Activated CD8-positive, alpha-beta T cell treated with anti-CD3 and anti-CD28 coated beads, Interleukin-2, amount 10 ng/mL, durations not matched to agents 7 days and 5 days (primary cell): Measurements from ENCODE around the gene CYB5A. TPM values are rescaled to one million over a fixed set of nuclear protein-coding genes. Genes with fewer than 3 reads are reported as not detected.
"Not testable (repeated sequence)": the region's sequence is repeated elsewhere in the genome, so short reads cannot be mapped to it uniquely, and the experiment has no call there.

Experiments
- ATAC-seq: fragments of 150-1000 bp; cut with Tn5 transposase; one replicate; pipeline ENCODE4 v1.10.0; 2021; ENCODE audit warnings: moderate library complexity
- CTCF ChIA-PET: fragments of 350-600 bp; sonication (Branson Sonifier 250); formaldehyde crosslinking; loops from one replicate; lab custom pipeline; 2021; ENCODE audit warnings: antibody characterized with exemption; lab: Charles Lee
- POLR2A ChIA-PET: fragments of 350-600 bp; sonication (Branson Sonifier 250); formaldehyde crosslinking; loops from one replicate; lab custom pipeline; 2021; ENCODE audit warnings: antibody characterized with exemption; lab: Charles Lee
- DNase-seq: peaks from one replicate; pipeline ENCODE4 v3.0.0-alpha.2; 2020
- H3K27ac Mint-ChIP-seq: one replicate; pipeline ENCODE4 v1.8.0; 2021; ENCODE audit warnings: mild to moderate bottlenecking, mixed read lengths
- H3K27me3 Mint-ChIP-seq: one replicate; pipeline ENCODE4 v1.8.0; 2021; ENCODE audit warnings: low read depth, mixed read lengths
- H3K36me3 Mint-ChIP-seq: one replicate; pipeline ENCODE4 v1.8.0; 2021; ENCODE audit warnings: low read depth, mixed read lengths
- H3K4me1 Mint-ChIP-seq: one replicate; pipeline ENCODE4 v1.8.0; 2021; ENCODE audit warnings: low read depth, mixed read lengths
- H3K4me3 Mint-ChIP-seq: one replicate; pipeline ENCODE4 v1.8.0; 2021; ENCODE audit warnings: mild to moderate bottlenecking, mixed read lengths
- H3K9me3 Mint-ChIP-seq: one replicate; pipeline ENCODE4 v1.8.0; 2022; ENCODE audit warnings: mixed read lengths; ENCODE audit not compliant: insufficient read depth
- total RNA-seq, 2 experiments: library from RNA; stranded (reverse); gene quantifications; one replicate each; pipeline ENCODE4 v1.2.3, GENCODE V29; 2021

CYB5A gene, protein sequence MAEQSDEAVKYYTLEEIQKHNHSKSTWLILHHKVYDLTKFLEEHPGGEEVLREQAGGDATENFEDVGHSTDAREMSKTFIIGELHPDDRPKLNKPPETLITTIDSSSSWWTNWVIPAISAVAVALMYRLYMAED
- 10 to 100 TPM; 28.7 to 31.3 TPM for total RNA-seq

DNA sequence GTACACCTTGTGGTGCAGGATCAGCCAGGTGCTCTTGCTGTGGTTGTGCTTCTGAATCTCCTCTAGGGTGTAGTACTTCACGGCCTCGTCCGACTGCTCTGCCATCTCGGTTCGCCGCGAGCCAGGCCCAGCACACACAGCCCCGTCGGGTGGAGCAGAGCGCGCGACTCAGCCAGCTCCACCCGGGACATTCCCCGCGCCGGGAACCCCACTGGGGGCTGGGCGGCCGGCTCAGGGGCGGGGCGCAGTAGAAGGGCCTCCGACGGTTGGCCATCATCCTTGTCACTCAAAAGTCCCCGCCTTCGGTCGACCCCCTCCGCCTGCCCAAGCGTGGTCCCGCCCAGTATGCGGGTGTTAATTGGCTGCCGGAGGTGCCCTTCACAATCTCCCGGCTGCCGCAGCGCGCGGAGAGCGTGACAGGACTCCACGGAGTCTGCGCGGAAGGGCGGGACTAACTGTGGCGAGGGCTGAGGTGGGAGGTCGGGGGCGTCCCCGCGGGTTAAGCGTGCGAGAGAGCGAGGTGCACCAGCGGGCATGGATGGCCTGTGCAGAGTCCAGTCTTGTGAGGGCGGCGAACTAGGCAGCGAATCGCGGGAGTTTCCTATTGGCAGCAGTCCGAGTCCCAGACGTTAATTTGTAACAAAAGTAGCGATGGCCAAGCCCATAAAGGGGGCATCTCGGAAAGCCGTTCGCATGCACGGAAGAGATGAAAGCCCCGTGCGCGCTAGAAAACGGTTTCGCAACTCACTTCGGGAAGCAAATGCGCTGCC is at the start of gene CYB5A:
Gene CYB5A, minus strand, starts transcription at position 193 of the 770 bp plus-strand sequence. Its CDS starts 88 bp downstream, at position 105.
- CTCF ChIA-PET, result interaction anchor here (1.3 kb wide), 1 partner anchor 202 kb away, joined by 4 read pairs; no protein-coding TSS in a partner anchor
- no peaks in the 10 kb centered on the region for H3K27me3 Mint-ChIP-seq
- H3K36me3 Mint-ChIP-seq, result peaks cover 2% of the 10 kb centered on the region
- DNase-seq (peak; percentile 98), ATAC-seq (peak; percentile 100)
- POLR2A ChIA-PET, result no interaction called here
- peak within 1 kb of the TSS; percentile 87 for H3K4me3 Mint-ChIP-seq
- peaks cover 13% of the 10 kb centered on the region for H3K4me1 Mint-ChIP-seq
- H3K27ac Mint-ChIP-seq, result peak within 1 kb of the TSS; percentile 70
- no peaks in the 10 kb centered on the region for H3K9me3 Mint-ChIP-seq

DNA sequence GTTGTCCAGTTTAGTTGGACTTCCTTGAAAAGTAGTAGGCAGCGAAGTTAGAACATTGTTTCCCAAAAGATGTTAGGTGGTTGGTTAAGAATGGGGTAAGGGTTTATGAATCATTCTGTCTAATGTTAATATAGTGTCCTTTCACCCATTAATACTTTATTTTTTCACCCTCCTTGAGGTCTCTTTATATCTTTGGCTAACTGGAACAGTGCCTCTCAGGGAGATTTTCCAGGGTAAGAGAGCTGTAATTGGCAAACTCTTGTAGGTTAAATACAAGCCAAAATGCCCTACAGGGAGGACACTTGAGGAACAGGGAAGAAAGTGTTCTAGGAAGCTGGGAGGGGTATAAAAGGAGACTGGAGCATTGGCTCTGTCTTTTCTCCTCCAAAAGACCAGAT is 46.1 kb upstream of the CYB5A start:
- POLR2A ChIA-PET, result no interaction called here
- Mint-ChIP-seq H3K9me3 (no peaks in the 10 kb centered on the region), H3K4me3 (no peak overlapping the region), H3K4me1 (peaks cover 3% of the 10 kb centered on the region), H3K36me3 (no peaks in the 10 kb centered on the region), H3K27ac (no peak overlapping the region), H3K27me3 (peaks cover 23% of the 10 kb centered on the region)
- CTCF ChIA-PET, result interaction anchor here (0.7 to 2.3 kb wide), 4 partner anchors 15 to 156 kb away, joined by 3 to 7 read pairs (median 5); no protein-coding TSS in a partner anchor
- ATAC-seq (no peak), DNase-seq (no peak)

DNA sequence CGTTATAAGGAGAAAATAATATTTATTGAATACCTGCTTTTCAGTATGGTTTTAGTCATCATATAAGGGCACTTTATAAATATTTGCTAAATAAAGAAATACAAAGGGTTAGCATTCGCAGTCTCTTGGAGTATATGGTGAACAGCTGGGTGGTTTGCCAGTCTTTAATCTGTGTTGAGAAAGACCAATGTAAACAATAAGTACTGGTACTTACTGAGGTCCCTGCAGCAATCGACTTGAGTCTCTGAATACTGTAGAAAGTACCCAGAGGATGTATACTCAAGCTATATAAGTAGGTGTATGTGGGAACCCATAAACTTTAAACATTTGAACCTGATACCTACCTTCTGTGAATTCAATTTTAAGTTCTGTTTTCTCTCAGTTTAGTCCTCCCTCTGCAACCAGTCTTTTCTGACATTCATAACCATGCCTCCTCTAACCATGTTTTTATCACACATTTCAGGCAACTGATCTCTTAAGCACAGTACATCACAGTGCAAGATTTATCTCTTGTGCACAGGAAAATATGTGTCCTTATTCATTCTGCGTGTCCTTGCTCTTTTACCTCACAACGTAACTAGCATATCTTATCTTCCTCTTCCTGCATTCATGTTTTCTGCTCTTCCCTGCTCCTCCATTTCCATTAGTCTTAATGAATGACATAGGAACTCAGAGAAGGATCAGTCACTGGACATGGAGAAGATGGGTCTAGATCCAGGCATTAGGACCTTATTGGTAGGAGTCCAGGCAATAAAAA is 45.6 kb upstream of the CYB5A start:
- ChIA-PET POLR2A (no interaction called here), CTCF (interaction anchor here (0.8 to 1.4 kb wide), 2 partner anchors 16 to 156 kb away, joined by 3 to 4 read pairs; no protein-coding TSS in a partner anchor)
- DNase-seq (no peak), ATAC-seq (no peak)
- H3K9me3 Mint-ChIP-seq, result no peaks in the 10 kb centered on the region
- peaks cover 3% of the 10 kb centered on the region for H3K4me1 Mint-ChIP-seq
- H3K36me3 Mint-ChIP-seq, result no peaks in the 10 kb centered on the region
- no peak overlapping the region for H3K27ac Mint-ChIP-seq
- H3K27me3 Mint-ChIP-seq, result peaks cover 22% of the 10 kb centered on the region
- H3K4me3 Mint-ChIP-seq, result no peak overlapping the region

DNA sequence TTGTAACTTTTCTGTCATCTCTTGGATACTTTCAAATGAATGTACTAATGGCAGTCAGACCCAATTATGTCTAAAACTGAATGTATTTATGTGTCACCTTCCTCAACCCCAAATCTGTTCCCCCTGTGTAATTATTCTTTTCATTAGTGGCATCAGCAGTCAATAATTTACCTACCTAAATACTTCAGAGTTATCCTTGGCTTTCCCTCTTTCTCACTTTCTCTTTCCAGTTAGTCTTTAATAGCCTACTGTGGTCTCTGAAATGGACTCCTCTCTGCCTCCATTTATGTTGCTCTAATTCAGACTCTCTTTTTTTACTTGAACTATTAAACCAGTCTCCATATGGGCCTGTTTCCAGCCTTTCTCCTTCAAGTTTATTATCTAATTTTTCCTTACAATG is 44.9 kb upstream of the CYB5A start:
- ATAC-seq (no peak), DNase-seq (no peak)
- Mint-ChIP-seq H3K9me3 (no peaks in the 10 kb centered on the region), H3K4me3 (no peak overlapping the region), H3K4me1 (peaks cover 3% of the 10 kb centered on the region), H3K27me3 (peaks cover 20% of the 10 kb centered on the region), H3K36me3 (no peaks in the 10 kb centered on the region), H3K27ac (no peak overlapping the region)
- ChIA-PET CTCF (interaction anchor here (0.8 to 1.0 kb wide), 2 partner anchors 27 to 157 kb away, joined by 3 to 4 read pairs; no protein-coding TSS in a partner anchor), POLR2A (no interaction called here)

DNA sequence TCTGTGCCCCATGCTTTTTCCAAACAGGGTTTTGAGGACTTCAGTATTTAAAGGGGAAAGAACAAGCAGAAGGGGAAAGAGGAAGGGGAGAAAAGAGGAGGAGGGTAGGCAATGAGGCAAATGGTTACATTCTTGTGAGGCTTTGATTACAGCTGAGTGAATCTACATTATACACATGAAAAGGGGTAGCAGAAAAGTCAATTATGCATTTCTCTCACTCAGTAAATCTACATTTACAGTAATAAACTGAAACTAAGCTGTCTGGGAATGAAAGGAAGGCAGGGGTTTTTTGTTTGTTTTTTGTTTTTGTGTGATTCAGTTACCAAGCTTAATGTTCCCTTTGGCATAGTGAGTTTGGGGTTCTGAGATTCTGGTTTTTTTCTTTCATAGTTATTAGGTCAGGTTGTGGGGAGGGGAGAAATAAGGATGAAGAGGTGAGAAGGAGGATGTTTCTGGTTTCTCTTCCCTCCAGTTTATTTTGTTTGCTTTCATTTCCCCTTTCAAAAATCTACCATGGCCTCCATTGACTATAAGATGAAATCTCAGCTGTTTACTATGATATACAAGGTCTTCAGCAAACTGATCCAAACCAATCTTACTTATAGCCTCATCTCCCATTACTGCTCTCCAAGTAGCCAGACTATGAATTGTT is 42.6 kb upstream of the CYB5A start:
- no peak overlapping the region for H3K4me3 Mint-ChIP-seq
- H3K27ac Mint-ChIP-seq, result no peak overlapping the region
- no peaks in the 10 kb centered on the region for H3K36me3 Mint-ChIP-seq
- DNase-seq (no peak), ATAC-seq (no peak)
- no peaks in the 10 kb centered on the region for H3K9me3 Mint-ChIP-seq
- CTCF ChIA-PET, result interaction anchor here (0.9 to 1.3 kb wide), 3 partner anchors 8 to 217 kb away, joined by 3 to 5 read pairs (median 3); no protein-coding TSS in a partner anchor
- peaks cover 25% of the 10 kb centered on the region for H3K27me3 Mint-ChIP-seq
- POLR2A ChIA-PET, result no interaction called here
- peaks cover 3% of the 10 kb centered on the region for H3K4me1 Mint-ChIP-seq

DNA sequence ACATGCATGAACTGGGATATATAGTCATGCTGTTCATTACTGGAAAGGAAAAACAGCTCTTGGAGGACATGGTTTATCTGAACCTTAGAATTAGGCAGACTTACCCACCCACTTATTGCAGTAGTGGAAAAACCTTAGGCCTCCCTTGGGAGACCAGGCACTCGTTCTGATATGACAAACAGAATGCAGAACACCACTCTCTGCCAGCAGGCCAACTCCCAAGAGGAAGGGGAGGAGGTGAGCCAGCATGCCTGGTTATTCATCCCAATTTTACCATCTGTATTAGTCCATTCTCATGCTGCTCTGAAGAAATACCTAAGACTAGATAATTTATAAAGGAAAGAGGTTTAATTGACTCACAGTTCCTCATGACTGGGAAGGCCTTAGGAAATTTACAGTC is 41.3 kb upstream of the CYB5A start:
- POLR2A ChIA-PET, result no interaction called here
- Mint-ChIP-seq H3K27ac (no peak overlapping the region), H3K4me3 (no peak overlapping the region), H3K36me3 (no peaks in the 10 kb centered on the region), H3K9me3 (no peaks in the 10 kb centered on the region), H3K4me1 (peaks cover 3% of the 10 kb centered on the region), H3K27me3 (peaks cover 26% of the 10 kb centered on the region)
- no peak for DNase-seq
- ATAC-seq, result no peak
- CTCF ChIA-PET, result interaction anchor here (1.1 to 1.7 kb wide), 2 partner anchors 9 to 22 kb away, joined by 4 to 5 read pairs; no protein-coding TSS in a partner anchor

DNA sequence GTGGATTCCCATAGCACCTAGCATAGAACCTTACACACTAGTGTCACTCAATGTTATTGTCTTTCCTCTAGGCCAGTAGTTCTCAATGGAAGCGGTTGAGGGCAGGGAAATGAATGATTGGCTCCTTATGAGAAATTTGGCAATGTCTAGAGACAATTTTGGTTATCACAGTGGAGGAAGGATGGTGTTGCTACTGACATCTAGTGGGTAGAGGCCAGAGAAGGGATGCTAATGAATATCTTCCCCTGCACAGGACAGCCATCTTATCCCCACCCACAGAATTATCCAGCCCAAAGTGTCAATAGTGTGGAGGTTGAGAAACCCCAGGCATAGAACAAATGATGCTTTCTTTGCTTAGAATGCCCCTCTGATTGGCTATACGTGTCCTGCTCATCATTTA is 39.6 kb upstream of the CYB5A start:
- Mint-ChIP-seq H3K36me3 (no peaks in the 10 kb centered on the region), H3K9me3 (no peaks in the 10 kb centered on the region), H3K27me3 (peaks cover 18% of the 10 kb centered on the region), H3K4me3 (no peak overlapping the region), H3K27ac (no peak overlapping the region), H3K4me1 (peaks cover 3% of the 10 kb centered on the region)
- ATAC-seq, result no peak
- ChIA-PET POLR2A (no interaction called here), CTCF (no interaction called here)
- DNase-seq, result no peak

DNA sequence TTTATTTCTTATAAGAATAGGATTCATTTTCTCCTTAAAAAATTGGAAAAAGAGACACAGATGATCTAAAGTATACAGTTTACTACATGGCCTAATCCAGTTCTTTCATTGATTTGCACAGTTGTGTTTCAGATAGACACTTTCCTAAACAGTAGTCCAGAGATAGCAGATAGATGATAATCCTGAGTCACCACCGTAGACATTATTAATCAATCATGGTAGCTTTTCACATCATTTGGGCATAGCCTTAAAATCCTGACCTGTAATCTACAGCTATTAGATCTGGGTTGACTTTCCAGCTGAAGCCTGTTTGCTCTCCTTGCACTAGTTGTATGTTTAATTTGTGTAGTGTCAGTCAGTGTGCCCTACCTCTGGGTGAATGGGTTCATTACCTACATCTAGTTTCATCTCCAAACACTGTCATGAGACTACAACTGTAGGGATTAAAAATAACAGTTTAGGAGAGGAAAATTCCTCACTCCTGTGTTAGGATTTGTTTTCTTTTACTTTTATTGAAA is 38.0 kb upstream of the CYB5A start:
- Mint-ChIP-seq H3K4me1 (peaks cover 3% of the 10 kb centered on the region), H3K27me3 (peaks cover 23% of the 10 kb centered on the region), H3K9me3 (no peaks in the 10 kb centered on the region), H3K36me3 (no peaks in the 10 kb centered on the region), H3K27ac (no peak overlapping the region), H3K4me3 (no peak overlapping the region)
- ATAC-seq (no peak), DNase-seq (no peak)
- ChIA-PET CTCF (interaction anchor here (1.3 kb wide), 1 partner anchor 12 kb away, joined by 6 read pairs; no protein-coding TSS in a partner anchor), POLR2A (no interaction called here)

DNA sequence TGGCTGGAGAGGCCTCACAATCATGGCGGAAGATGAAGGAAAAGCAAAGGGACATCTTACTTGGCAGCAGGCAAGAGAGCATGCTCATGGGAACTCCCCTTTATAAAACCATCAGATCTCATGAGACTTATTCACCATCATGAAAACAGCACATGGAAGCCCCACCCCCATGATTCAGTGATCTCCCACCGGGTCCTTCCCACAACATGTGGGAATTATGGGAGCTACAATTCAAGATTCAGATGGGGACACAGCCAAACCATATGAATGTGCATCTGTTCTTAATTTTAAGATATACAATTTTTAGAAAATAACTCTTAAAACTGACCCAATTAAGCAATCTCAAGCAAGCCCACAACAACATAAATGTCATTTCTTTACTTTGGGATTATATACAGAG is 36.4 kb upstream of the CYB5A start:
- ChIA-PET CTCF (no interaction called here), POLR2A (no interaction called here)
- no peaks in the 10 kb centered on the region for H3K4me1 Mint-ChIP-seq

DNA sequence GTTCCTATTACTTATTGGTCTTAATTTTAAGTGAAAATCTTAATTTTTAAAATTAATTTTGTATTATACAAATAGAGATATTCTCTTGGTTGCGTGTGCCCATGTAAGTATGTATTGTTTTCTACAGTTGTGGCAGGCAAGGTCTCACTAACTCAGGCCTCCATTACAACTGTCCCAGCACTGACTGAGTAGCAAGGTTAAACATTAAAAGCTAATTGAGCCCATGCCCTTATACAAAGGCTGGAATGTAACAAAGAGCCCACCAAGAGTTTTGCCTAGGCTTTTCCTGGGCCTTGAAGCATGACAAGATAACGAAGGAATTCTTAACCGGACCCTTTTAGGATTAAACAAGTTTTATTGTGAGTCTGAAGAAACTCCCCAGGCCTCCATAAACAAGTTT is 35.0 kb upstream of the CYB5A start:
- CTCF ChIA-PET, H3K4me3 Mint-ChIP-seq, POLR2A ChIA-PET, H3K9me3 Mint-ChIP-seq, H3K27ac Mint-ChIP-seq, ATAC-seq, H3K36me3 Mint-ChIP-seq, H3K4me1 Mint-ChIP-seq, DNase-seq: not testable (repeated sequence)
- H3K27me3 Mint-ChIP-seq, result peaks cover 23% of the 10 kb centered on the region

More for the DNA sequence above, 36.4 kb upstream of the CYB5A start:
- no peak for DNase-seq
- ATAC-seq, result no peak
- Mint-ChIP-seq H3K27ac (no peak overlapping the region), H3K36me3 (no peaks in the 10 kb centered on the region), H3K27me3 (peaks cover 23% of the 10 kb centered on the region), H3K4me3 (no peak overlapping the region), H3K9me3 (no peaks in the 10 kb centered on the region)

DNA sequence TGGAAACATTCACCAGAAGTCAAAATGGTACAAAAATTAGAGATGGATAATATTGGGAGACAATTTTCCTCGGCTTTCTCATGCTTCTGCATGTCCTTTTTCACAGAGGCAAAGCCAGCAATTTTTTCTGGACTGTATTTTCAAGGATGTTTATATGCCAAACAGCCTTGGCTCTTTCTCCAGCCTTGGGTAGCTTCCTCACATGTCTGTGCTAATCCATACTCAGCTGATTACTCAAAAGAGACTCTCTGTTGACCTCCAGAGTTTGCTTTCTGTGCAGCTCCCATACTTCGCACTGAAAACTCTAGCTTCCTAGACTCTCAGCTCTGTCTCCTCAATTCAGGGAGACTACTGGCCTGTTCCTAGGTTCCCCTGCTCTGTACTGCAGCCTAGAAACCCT is 34.5 kb upstream of the CYB5A start:
- no peak for ATAC-seq
- H3K27me3 Mint-ChIP-seq, result peaks cover 23% of the 10 kb centered on the region
- no peak overlapping the region for H3K4me3 Mint-ChIP-seq
- no peaks in the 10 kb centered on the region for H3K4me1 Mint-ChIP-seq
- H3K27ac Mint-ChIP-seq, result no peak overlapping the region
- H3K9me3 Mint-ChIP-seq, result no peaks in the 10 kb centered on the region
- DNase-seq, result no peak
- no peaks in the 10 kb centered on the region for H3K36me3 Mint-ChIP-seq
- ChIA-PET CTCF (no interaction called here), POLR2A (no interaction called here)
